Superior temporal gyrus (tissue), 1 donor: ENCODE measurements around the gene CMIP.

ENCODE experiments used
- DNase-seq: peaks from one replicate; pipeline ENCODE4 v3.0.0-alpha.2; 2016; ENCODE audit errors: extremely low spot score

The CMIP gene

DNA sequence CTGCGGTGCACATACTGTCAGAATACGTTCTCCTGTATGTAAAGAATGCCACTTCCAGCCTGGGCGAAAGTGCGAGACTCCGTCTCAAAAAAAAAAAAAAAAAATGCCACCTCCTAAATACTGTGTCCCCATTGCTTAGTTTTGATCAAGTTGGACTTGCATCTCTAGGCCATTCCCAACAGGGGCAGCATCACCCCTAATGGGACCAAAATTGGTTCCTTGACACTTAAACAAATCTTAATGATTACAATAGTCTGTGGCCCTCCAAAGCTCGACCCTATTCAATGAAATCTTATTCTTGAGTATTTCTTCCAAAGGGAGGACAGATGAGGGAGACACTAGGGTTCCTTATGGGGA, 179.8 kb downstream of the CMIP start:
- no peak for DNase-seq

DNA sequence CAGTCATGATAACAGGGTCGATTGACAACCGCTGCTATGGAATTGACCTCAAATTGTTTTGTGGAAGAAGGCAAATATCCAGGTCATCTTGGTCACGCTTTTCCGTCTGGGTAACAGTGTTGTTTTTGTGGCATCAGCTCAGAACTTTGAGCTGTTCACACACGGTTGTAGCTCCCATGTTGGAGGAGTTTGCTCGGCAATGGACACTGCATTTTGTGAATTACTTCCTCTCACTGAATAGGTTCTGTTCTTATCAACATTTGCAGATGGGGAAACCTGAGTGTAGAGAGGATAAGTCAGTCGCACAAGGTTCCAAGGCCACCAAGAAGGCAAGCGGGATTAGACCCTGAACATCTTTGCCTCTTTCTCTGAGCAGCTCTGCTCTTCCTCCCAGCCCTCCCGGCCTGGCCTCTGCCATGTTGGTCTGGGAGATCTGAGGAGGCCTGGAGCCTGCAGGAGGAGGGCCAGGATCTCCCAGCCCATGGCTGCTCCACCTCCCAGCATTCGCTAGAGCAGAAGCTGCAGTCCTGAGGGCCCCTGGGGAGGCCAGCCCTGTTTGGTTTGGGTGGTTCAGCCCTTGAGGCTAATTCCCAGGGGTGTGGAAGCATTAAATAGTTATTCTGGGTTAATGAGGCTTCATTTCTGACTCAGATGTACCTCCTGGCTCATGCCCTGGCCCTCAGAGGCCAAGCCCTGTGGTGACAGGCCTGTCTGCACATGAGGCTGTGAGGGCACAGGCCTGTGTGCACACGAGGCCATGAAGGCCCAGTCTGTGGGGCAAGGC, 180.3 kb downstream of the CMIP start:
- no peak for DNase-seq

DNA sequence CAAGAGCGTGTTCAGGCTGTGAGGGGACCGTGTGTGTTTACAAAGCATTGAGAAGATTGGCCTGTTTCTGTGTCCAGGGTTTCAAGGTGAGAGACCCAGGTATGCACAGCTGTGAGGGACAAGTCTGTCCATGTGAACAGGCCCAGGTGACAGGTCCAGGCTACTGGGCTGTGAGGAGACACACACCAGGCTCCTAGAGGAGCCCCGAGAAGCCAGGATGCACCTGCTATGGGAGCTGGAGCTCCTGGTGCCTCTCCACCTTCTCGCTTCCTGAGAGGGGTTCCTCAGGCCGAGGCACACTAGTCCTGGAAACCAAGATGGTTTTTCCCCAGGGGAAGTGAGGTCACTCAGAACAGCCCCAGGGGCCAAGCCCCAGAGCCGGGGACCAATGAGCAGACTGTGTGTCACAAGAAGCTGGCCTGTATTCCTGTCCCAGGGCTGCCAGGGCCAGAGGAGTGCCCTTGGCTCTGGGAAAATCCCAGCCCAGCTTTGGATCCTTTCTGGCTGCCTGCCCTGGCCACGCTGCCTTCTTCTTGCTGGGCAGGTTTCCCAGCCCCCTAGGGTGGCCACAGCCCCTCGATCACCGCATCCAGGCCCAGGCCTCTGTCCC, 181.0 kb downstream of the CMIP start:
- no peak for DNase-seq

DNA sequence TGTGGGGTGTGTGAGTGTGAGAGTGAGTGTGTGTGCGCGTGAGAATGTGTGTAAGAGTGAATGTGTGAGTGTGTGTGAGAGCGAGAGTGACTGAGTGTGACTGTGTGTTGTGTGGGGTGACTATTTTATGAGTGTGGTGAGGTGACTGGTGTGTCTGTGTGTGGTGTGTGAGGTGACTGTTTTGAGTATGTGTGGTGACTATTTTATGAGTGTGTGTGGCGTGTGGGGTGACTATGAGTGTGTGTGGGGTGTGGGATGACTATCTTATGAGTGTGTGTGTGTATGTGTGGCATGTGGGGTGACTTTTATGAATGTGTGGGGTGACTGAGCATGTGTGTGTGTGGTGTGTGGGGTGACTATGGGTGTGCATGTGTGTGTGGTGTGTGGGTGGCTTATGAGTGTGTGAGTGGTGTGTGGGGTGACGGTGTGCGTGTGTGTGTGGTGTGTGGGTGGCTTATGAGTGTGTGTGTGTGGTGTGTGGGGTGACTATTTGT, 181.6 kb downstream of the CMIP start:
- DNase-seq: no peak

DNA sequence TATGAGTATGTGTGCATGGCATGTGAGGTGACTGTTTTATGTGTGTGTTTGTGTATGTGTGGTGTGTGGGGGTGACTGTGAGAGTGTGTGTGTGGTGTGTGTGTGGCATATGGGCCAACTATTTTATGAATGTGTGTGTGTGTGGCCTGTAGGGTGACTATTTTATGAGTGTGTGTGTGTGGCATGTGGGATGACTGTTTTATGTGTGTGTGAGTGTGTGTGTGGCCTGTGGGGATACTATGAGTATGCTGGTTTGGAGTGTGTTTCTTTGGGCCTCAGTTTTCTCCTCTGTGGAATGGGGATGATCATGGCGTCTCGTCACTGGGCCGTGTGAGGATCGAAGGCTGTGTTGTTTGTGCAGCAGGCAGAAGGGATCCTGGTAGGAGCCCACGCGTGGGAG, 182.4 kb downstream of the CMIP start:
- DNase-seq: no peak

DNA sequence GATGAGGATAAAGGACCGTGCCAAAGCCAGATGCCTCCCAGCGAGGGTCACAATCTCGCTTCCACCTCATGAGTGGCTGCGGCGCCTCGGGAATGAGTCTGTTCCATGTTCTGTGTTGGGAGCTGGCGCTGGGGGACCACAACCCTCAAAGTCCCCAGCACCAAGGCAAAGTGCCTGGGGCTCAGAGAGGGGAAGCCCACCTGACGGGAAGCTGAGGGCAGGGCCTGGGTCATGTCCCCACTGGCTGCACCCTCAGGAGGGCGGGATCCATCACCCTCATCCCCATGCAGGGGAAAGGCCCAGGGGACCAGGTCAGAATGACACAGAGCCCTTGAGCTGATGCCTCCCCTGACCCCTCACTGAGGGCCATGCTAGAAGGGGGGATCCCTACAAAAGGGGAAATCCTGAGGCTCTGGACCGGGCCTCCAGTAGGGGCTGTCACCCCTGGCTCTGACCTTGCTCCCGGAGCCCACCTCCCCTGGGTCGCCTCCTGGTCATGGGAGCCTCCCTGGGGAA, 183.2 kb downstream of the CMIP start:
- no peak for DNase-seq

DNA sequence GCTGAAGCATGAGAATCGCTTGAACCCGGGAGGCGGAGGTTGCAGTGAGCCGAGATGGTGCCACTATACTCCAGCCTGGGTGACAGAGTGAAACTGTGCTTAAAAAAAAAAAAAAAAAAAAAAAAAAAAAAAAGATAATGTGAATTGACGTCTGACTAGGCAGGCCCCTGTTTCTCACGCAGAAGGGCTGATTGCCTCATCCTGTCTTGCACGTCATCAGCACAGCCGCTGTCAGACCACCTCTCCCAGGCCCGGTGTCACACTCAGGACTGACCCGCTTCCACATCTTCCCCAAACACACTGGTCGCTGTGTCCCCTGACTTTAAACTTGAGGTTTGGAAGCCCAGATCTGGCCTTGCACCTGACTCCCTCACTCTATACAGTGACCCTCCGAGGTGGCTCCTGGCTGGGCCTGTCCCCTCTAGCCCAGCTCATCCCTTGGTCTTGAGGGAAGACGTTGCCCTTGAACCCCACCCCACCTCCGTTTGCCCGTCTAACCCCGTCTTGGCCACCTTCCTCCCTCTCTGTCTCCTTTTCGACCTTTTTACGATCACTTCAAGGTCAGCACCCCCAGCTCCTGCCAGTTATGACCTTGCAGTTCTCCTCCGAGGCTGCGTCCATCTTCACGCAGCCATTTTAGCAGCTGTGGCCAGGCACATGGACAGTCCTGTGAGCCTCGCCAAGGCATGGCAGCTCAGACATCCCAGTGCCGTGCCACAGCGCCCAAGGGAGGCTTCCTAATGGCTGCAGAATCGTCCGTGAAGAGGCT, 184.6 kb downstream of the CMIP start:
- DNase-seq: no peak

DNA sequence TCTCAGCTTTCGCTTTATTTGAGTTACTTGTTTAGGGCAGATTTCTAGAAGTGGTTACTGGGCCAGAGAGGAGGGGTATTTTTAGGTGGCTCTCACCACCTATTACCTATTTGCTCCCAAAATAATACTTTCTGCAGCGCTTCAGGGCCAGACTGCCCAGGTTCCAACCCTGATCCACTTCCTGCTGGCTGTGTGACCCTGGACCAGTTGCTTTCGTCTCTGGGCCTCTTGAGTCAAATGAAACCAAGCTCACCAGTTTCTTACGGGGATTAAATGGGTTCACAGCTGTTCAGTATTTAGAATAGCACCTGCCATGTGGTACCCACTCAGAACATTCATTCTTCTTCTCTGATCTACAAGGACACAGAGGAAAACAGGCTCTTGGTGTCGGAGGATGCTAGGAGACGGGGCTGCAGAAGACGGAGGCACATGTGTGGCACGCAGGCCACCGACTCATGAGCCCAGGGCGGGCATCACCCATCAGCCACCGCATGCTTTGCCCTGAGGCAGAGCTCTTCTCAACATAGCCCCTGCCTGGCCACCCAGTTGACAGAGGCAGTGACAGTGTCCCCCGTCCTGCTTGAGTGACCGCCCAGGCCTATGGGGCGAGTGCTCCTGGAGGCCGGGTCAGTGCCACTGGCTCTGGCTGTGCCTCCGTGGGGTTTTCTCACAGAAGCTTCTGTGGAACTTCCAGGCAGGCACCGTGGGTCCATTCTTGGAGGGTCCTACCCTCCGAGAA, 185.5 kb downstream of the CMIP start:
- DNase-seq: no peak

DNA sequence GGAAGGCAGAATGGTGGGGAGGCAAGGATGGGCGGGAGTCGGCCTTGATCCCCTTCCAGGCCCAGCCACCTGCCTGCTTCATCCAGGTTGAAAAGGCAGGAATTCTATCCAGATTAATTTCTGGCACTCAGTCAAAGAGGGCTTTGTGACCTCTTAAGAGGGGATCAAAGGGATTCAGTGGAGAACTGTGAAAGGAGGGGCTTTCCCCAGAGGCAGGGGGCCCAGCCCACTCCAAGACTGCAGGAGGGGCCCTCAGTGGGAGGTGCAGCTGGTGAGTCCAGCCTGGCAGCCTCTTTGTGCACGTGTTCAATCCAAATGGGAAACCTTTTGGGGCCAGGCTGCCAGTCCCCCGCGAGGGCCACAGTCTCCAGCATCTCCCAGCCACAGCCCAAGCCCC, 186.0 kb downstream of the CMIP start:
- DNase-seq: no peak

DNA sequence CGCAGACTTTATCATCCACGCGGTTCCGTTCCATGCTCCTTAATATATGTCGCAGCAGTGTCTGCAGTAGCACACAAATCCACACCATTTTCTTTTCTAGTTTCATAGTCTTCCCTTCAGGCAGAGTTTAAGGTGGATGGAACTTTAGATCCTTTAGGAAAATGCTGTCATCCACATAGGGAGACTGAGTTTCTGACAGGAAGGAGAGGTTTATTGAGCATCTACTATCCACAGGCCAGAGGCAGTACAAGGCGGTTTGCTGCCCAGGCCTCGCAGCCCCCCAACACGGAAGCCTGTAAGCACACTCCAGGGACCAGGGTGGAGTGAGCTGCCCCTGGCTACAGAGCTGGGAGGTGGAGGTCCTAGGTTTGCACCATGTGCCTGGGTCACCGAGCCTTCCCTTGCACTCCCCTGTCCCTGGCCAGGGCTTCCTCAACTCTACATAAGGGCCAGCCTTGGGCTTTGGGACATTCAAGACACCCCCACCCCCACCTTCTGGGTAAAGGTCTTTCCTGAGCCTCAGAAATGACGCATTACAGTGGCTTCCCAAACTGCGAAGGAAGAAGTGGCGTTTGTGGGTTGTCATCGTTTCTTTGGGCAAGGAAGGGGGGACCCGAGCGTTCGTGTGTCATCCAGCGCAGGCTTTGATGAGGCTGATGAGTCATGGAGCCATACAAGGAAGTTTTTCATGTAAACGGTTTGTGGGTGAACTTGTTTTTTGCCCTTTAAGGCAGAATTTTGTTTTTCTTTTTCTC, 188.0 kb downstream of the CMIP start:
- no peak for DNase-seq

DNA sequence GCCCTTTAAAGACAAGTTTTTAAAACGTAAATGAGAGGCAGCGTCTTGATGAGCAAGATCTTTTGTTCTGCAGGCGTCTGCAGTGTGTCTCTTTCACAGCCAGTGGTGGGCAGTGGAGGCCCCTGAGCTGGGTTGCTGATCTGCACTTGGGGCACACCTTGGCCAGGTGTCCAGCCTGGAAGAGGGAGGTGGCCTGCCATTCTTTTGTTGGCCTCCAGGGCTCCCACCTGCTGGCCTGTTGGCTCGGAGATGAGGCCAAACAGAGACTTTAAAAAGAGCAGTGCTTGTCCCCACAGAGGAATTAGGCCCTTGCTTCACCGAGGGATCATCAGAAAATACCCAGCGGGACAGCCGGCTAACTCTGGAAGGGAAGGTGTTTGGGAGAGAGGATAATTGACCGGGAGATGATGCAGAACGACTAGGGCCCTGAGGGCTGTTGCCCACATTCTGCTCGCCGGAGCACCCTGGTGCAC, 188.6 kb downstream of the CMIP start:
- no peak for DNase-seq

DNA sequence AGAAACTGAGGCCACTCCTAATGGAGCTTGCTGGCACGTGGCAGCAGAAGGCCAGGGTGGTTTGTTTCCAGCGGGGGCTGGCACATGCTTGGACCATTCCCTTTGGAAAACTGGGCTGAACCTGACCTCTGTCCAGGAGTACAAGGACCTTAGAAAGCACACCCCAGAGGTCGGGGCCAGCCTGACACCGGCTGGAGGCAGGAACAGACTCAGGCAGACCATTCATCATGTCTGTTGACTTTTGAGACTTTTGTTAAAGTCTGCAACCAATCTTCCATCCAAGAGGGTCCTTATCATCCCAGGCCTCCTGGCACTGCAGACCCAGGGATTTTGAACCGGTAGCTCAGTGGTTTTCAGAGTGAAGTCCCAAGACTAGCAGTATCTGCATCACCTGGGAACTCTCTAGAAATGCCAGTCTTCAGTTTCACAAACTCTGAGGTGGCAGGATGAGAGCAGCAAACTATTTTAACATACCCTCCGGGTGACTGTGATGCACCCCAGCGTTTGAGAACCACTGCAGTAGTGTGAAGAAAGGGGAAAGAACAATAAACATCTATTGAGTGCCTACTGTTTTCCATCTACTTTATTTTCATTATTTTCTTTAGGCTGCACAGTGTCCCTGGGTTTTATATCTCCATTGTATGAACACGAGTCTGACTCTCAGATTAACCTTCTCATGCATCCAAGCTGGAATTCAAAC, 189.2 kb downstream of the CMIP start:
- DNase-seq: no peak

DNA sequence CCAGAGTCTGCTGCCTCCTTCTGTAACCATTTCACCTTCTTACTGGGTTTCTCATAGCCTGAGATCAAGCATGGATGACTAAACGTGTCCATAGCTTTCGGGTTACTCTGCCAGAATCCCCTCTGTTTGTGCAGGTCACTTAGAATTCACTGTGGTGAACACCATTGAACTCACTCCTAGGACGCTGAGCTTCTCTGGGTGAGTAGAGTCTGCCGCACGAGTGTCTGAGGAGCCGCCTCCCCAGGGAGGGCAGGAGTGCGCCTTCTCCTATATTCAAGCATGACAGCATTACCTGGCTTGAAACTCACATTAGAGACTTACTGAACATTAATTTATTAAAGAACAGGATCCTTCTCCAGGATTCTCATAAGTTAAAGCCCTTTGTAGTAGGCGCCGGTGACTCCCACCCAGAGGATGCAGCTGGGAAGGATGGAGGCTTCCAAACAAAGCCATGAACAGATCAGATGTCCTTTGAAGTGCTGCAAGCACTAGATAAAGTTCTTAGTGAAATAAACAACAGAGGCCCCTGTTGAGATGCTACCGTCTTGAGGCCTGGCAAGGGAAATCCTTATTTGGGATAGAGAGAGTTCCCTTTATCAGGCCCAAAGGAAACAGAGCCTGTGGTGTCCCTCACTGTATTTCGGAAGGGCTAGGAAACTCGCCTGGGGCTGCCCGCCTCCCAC, 189.9 kb downstream of the CMIP start:
- DNase-seq: no peak

DNA sequence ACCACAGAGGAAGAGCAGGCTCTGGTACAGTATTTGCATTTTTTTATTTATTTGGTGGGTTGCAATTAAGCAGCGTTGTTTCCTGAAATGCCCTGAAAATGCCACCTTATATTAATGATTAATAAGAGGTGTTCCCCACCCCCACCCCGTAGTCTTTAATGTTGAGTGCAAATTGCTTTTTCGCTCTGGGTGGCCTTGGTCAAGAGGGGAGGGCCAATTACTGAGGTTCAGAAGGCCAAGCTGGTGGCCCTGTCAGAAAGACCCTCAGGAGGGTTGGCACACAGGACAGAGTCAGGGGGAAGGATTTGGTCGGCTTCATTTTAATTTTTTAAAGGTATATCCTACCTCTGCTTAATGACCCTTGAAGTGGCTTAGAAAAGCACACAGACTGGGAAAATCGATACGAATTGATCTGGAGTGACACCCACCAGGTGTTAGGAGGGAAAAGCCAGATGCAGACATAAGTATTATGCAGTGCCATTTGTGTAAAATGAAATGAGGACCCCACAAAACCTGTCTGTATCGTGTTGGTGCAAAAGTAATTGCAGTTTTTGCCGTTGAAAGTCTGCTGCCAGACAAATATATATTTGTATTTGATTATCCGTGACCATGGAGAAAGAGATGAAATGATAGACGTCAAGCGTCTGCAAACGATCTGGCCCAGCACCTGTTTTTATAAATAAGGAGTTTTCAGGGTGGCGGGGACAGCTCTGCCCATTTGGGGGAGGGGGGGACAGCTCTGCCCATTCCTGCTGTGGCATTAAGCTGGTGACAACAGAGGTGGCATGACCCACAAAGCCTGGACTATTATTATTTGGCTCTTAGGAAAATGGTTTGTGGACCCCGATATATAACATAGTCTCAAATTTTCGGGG, 190.7 kb downstream of the CMIP start:
- no peak for DNase-seq

DNA sequence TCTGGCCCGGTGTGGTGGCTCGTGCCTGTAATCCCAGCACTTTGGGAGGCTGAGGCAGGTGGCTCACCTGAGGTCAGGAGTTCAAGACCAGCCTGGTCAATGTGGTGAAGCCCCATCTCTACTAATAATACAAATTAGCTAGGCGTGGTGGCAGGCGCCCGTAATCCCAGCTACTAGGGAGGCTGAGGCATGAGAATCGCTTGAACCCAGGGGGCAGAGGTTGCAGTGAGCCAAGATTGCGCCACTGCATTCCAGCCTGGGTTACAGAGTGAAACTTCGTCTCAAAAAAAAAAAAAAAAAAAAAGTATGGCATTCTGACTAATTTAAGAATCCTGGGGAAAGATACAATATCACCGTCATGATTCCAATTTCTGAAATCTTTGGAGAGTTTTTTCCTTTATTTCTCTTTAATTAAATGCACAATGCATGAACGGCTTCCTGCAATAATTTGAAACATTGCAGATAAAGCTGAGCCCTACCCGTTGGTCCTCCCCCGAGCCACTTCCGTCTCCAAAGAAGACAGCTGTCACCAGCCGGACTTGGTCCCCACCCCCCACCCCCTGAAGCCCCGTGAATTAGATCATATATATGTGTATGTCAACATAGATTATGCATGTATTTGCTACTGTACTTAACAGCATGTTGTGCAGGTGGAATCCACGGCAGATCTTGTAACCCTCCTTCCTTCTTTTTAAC, 191.8 kb downstream of the CMIP start:
- DNase-seq: no peak

DNA sequence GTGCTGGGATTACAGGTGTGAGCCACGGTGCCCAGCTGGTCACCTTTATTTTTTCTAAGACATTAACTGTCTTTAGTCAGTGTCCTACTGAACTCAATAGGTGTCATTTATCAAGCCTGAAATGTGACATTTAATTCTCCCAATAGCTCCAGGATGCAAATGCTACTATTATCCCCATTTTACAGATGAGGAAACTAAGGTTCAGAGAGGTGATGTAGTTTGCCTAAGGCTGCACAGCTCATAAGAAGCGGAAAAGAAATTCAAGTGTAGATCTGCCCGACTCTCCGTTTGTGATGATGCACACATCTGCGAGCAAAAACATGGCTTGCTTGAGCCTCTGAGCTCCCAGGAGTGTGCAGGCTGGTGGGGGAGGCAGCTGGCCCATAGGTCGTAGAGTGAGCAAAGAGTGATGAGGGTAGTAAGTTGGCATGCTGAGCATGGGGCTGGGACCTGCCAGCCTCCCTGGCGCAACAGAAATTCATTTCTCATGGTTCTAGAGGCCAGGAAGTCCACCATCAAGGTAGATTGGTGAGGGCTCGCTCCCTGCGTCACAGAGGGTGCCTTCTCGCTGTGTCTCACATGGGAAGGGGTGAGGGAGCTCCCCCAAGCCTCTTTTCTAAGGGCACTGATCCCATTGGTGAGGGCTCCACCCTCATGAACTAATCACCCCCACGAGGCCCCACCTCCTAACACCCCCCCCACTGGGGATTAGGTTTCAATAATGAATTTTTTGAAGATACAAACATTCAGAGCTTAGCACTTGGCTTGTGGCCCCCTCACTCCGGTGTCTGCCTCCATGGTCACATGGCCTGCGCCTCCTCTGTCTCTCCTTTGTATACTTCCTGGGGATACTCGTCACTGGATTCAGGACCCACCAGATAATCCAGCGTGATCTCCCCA, 193.0 kb downstream of the CMIP start:
- no peak for DNase-seq

DNA sequence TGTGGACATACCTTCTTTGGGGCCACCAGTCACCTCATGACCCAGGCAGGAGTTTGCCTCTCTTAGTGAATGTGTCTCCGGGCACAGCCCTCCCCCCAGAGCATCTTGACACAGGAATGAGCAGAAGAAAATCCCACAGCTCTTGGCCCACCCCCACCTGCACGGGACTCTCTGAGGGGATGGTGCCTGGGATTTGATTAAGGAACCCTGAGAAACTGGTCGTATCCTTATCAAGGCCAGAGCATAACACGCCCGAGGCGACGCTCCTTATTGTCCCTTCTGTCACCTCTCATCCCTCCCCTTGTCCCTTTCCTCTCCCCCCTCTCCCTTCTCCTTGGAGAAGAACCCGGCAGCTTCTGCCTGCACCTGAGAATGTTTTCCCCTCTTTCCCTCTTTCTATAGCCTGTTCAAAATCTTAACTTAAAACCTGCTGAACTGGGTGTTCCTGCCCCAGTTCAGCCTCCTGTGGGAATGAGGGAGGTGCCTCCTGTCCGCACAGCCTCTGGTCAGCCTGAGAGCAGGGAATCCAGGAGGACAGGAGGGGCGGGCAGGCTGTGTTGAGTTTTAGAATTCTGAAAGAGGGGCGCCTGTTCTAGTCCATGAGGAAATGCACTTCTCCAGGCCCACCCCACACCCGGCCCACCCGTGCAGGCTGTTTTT, 193.8 kb downstream of the CMIP start:
- DNase-seq: no peak
